Measurements from ENCODE around the gene SMAD1.
"Not testable (repeated sequence)": the region's sequence is repeated elsewhere in the genome, so short reads cannot be mapped to it uniquely, and the experiment has no call there.

SMAD1 gene

DNA sequence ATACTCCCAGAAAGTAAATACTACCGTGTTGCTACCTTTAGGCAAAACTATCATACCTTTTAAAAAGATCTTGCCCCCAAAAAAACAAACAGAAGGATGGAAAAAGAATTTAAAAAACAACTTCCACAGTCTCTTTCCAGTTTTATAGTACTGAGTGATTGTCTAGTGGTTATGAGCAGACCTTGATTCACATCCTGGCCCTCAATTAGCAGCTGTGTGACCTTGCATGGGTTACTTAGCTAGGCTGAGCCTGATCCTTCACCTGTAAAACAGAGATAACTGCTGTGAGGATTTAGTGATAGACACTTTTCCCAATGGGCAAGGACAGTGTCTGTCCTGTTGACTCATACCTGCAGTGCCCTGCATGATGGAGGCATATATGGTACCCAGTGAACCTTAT lies 49.0 kb downstream of the SMAD1 start:
- DNase-seq = no peak

DNA sequence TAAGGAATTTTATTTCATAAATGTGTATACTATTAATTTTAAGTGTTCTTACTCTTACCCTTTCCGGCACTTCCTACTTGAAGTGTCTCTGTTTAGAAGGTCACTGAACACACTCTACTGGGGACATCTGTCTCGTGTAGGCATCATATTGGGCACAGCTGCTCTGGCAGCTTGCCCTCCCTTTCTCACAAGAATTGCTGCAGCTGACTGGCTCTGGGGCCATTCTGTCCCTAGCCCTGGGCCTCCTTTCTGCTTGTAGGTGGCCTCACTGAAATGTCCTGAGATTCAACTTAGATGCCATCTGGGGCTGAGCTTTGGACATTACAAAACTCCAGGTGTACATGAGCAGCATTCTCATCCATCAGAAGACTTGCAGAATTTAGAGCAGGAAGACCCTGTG lies 49.6 kb downstream of the SMAD1 start:
- peak; percentile 23 to 30 for DNase-seq

DNA sequence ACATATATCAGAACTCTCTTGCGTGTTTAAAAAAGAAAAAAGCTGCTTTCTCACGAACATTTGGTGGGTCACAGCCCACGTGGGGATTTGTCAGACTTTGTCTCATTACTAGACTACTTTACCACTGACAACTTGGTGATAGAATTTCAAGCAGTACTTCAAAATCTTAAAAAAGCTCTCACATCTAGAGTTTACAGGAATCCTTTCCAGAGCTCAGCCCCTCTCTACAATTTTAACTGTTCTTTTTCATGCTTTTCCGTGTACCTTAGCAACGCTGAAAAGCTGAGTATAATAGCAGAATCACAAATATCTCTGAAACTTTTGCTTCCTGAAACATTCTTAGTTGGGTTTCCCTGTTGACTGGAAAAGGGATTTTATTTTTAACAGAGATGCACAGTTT lies 50.2 kb downstream of the SMAD1 start:
- DNase-seq = peak in 1 of 2 donors; percentile 46

DNA sequence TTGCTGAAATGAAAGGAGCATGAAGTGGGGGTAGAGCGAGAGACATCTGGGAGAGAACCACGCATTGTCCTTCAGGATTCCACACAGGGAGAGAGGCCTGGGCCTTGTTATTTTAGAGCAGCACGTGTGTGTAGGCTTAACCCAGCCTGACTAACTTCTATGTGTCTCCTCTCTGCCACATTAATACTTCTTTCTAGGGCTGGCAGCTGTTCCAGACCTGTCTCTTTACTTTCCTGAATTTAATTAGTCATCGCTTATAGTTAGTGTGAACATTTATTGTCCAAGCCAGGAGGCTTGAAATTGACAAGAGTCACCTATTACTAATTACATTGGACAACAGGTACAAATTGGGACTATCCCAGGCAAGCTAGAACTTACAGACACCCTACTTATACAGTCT lies 51.3 kb downstream of the SMAD1 start:
- no peak for DNase-seq

DNA sequence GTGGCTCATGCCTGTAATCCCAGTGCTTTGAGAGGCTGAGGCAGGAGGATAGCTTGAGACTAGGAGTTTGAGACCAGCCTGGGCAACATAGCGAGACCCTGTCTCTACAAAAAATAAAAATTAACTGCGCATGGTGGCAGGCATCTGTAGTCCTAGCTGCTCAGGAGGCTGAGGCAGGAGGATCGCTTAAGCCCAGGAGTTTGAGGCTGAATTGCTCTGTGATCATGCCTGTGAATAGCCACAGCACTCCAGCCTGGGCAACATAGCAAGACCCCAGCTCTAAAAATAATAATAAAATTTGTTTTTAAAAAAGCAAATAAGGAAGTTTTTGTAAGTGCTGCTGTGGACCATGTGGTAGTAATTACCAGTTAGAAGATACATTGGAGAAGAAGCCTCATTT lies 51.8 kb downstream of the SMAD1 start:
- DNase-seq = not testable (repeated sequence)

DNA sequence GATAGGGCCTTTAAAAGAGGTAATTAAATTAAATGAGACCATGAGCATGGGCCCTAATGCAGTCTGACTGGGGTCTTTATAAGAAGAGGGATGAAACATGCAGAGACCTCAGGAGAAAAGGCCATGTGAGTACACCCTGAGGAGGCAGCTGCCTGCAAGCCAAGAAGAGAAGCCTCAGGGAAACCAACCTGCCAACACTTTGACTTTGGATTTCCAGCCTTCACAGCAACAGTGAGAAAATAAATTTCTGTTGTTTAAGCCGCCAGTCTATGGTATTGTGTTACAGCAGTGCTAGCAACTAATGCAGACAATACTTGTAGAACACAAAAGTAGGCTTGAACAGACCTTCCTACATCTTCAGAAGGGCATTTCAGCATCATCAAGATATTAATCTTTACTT lies 52.3 kb downstream of the SMAD1 start:
- DNase-seq = no peak

DNA sequence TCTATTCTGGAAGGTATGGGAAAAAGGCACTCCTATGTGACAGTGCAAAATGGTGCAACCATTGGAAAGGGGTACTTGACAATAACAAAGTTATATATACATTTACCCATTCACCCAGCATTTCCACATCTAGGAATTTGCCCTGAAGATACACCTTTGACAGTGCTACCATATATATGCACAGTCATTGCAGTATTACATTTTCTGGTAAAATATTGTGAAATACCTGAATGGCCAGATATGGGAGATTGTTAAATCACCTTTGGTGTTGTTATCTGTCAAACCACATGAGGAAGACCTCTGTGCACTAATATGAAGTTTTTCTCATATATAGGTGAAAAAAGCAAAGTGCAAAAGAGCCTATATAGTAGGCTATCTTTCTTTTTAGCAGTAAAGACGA lies 53.5 kb downstream of the SMAD1 start:
- DNase-seq = no peak

DNA sequence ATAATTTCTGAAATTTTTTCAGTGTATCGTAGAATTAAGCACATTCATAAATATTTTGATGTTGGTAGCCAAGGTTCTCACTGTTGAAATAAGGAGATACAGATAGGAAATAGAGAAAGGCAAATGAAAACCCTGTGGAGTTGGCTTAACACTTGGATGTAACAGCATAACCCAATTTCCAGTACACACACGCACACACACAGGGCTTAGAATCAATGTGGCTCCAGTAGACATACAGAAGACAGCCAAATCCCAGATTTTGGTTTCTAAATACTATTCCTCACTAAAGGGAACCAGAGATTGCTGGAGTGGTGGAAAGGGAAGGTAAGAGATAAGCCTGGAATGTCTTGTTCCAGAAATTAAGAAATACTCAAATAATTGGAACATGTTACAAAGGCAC lies 54.4 kb downstream of the SMAD1 start:
- no peak for DNase-seq

DNA sequence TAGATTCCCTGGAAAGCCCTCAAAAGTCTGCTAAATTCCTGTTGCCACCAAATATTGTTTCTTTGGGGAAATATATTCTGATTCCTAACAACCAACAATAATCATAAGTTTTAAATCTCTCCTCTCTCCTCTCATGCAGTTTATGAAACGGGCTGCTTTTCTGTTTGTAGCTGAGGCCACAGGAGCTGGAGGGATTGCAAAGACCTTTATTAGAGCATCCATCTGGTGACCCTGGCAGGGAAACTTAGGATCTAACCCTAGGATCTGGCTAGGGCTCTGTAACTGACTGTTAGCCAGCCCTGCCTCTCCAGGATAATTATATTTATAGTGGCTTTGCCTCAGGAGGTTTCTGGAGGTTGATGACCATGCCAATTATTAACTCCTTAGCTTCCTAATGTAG lies 56.9 kb downstream of the SMAD1 start:
- no peak for DNase-seq

DNA sequence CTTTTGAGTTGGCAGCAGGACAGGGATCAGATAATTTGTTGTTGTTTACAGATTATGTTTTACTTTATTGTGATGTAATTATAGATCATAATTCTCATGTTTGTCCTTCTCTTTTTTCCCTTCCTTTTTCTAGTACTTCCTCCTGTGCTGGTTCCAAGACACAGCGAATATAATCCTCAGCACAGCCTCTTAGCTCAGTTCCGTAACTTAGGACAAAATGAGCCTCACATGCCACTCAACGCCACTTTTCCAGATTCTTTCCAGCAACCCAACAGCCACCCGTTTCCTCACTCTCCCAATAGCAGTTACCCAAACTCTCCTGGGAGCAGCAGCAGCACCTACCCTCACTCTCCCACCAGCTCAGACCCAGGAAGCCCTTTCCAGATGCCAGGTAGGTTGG lies 58.0 kb downstream of the SMAD1 start:
- no peak for DNase-seq

DNA sequence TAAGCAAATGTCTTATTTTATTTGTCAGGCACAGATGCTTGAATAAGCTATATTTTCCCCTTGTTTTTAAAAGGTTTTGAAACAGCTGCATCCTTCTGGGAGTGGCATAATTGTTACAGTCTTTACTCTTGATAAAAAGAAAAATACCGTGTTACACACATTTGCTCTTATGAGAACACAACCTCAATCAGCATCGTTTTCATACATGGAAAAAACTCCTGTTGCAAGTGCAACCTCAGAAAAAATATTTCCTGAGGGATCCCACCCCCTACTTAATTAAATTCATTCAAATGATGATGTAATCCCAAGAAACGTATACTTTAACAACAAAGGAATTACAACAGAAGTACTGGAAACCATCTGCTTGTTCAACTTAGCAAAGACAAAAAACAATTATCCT lies 58.6 kb downstream of the SMAD1 start:
- DNase-seq = no peak

DNA sequence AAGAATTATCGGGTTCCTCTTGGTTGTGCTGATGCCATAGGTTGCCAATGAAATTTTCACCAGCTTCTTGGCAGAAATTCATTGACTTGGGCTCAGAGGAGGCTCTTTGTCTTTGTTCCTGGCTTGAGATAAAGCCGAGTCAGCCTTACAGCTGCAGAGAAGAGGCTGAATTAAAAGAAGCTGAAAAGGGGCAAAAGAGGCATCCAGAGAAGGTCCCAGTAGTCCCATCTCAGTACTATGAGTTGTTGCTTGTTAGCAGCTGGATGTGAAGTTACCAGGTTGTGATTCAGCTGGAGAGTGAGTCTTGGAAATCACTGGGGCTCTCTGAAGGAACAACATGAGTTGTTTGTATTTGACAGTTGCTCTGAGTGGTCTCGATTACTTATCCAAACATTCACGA lies 59.7 kb downstream of the SMAD1 start:
- DNase-seq = no peak

DNA sequence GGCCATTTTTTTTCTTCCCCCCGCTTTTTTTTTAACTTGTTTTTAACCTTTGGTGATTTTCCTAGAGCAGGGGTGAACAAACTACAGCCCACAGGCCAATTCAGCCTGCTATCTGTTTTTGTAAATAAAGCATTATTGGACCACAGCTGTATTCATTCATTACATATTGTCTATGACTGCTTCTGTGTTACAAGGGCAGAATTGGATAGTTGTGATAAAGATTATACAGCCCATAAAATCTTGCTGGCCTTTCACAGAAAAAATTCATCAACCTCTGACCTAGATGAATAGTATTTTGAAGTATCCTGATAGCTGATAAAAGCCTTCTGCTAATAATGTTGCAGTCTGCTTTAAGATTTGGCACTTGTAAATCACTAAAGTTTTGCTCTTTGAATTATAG lies 63.4 kb downstream of the SMAD1 start:
- no peak for DNase-seq

DNA sequence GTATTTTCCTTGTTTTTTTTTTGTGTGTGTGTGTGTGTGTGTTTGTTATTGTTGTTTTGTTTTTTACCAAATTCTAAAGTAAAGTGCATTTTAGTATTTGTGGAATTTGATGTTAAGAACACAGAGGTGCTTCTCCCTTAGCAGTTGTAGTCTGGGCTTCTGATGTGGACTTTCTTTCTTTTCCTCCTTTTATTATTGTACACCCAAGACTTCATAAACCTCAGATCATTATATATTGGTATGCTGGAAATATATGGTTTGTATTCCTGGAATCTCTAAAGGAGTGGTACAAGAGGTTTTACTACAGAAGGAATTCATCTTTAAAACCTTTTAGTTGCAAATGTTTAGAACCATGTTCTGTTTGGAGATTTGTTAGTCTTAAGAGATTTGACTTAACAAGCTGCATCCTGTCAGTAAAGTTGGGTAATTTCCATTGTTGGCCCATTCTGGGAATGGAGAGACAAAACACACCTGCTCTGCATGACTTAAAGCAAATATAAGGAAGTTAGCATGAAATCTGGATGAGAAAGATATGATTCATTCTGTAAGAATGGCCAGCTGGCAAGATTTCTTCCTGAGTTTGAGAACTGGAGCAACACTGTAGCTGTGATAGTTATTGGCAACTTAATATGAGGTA lies 64.0 kb downstream of the SMAD1 start:
- DNase-seq = peak in 1 of 2 donors; percentile 33

DNA sequence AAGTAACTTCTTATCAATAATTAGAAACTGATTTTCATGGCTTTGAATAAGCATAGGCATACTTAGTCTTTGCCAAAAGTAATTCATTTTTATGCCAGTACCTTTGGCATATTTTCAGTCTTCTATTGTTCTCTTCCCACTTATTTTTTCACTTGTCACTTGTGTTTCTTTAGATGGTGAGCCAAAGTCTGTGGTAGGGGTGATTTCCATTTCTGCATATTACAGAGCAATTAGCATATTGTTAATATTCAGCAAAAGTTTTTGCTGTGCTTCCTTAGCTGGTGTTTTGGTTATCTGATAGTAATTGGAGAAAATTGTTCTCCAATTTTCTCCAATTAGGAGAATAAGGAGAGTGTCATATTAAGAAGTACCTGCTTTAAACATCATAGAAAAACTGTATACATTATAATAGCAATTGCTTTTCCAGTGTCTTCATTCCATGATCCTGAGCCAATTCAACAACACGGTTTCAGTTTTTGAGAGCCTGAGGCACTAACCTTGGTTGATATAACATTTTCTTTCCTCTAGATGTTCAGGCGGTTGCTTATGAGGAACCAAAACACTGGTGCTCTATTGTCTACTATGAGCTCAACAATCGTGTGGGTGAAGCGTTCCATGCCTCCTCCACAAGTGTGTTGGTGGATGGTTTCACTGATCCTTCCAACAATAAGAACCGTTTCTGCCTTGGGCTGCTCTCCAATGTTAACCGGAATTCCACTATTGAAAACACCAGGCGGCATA lies 64.7 kb downstream of the SMAD1 start:
- no peak for DNase-seq

DNA sequence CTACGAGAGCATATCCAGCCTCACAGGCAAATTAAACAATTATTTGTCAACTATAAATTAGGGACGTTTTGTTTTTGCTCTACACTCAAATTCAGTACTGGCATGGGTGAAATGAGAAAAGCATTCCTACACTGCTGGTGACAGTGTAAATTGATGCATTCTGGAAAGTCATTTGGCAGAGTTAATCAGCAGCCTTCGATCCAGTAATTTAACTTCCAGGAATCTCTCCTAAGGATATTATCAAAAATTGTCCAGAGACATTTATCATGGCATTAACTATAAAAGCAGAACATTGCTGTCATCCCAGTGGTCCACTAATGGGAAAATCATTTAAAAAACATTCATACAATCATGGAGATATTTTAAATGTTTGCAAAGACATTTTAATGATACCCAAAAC lies 70.0 kb downstream of the SMAD1 start:
- DNase-seq = no peak

DNA sequence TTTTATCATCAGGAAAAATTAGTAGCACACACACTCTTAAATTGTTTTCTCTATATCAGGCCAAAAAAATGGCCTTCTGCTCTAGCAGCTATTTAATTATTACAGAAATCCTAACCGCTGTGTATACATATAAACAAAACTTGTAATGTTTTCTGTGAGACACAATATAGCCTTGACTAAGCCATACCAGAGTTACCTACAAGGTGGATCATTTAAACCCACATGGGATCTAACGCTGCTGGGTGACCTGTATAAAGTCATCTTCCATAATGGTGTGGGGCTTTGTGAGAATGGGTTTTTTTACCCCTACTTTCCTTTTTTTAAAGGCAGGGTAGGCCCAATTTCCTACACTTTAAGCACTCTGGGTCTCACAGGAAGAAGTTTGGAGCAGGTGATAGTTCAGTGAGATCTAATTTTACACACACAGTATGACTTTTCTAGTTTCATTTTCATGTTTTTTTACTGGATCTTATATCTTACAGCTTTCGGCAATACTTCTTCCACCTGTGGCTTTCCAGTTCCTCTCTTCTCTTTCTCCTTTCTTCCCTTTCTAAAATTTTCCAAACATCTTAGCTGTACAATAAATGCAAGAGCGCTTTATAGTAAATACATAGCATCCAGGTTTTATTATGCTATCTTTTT lies 70.6 kb downstream of the SMAD1 start:
- DNase-seq = no peak

DNA sequence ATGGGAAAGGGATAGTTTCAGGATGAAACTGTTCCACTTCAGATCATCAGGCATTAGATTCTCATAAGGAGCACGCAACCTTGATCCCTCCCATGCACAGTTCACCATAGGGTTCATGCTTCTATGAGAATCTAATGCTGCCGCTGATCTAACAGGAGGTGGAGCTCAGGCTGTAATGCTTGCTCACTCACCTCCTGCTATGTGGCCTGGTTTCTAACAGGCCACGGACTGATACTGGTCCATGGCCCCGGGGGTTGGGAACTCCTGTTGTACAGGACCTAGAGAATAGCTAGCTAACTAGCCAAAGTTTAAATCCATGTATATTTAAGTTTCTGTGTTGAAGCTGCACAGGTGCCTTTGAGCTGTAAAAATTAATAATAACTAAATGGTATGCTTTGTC lies 71.7 kb downstream of the SMAD1 start:
- DNase-seq = no peak

DNA sequence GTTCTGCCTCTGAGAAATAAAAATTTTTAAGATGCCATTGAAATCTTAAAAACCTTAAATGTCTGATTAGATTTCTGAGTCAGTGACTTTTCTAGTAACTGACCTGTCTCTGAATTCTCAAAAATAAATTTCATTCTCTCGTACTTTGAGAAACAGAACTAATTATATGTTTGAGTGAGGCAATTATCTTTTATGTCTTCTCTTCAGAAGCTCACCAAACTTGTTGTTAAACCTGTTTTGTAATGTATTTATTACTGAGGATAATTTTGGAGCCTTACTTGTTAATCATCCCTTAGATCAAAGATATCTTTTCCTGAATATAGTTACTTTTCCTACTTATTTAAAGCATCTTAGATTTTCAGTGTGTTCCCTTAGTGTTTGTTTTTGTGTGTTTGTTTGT lies 73.0 kb downstream of the SMAD1 start:
- no peak for DNase-seq

DNA sequence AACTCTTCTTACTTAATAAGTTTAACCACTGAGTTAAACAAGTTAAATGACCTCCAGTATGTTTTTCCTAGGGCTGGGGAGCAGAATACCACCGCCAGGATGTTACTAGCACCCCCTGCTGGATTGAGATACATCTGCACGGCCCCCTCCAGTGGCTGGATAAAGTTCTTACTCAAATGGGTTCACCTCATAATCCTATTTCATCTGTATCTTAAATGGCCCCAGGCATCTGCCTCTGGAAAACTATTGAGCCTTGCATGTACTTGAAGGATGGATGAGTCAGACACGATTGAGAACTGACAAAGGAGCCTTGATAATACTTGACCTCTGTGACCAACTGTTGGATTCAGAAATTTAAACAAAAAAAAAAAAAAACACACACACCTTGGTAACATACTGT lies 76.1 kb downstream of the SMAD1 start:
- peak; percentile 18 to 45 for DNase-seq

DNA sequence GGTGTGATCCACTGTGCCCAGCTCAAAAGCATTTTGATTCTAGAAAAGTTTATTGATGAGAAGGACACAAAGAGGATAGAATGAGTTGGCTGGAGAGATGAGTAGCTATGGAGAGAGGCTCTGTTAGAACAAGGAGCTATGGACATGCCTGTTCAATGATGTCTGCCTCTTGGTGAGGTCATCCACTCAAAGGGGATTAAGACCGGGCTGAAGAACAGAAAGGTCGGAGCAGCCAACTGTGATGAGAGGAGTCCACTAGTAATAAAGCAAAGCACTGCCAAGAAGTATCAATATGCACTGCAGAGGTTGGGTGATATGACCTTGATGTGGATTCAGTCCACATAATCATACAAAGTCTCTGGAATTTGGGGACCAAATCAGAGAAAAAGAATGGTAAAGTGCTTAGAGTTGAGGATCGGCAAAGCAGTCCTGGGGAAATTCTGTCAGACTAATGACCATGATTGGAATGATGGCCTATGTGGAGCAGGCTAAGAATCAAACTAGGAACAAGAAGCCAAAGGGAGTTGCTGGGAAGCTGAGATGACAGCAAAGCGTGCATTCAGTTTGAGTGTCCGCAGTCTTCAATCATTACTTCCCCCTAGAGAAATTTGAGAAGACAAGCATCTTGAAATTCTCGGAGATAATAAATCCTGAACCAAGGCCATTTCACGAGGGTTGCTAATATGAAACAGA lies 81.8 kb downstream of the SMAD1 start:
- no peak for DNase-seq

DNA sequence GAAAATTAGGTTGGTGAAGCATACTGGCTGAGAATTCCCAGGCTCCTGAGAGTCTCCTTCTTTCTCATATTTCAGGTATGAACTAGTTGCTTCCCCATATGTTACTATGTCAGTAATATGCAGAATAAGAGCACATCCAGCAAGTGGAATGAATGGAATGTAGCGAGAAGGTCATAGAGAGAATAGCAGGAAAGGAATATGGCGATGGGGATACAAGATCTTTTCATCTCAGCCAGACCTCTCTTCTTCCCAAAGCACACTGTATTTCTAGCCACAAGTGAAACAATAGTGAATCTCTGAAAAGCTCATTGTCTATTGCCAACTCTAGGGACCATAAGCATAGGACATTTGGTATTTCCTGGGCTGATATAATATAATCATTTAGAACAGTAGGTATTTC lies 82.9 kb downstream of the SMAD1 start:
- DNase-seq = no peak

DNA sequence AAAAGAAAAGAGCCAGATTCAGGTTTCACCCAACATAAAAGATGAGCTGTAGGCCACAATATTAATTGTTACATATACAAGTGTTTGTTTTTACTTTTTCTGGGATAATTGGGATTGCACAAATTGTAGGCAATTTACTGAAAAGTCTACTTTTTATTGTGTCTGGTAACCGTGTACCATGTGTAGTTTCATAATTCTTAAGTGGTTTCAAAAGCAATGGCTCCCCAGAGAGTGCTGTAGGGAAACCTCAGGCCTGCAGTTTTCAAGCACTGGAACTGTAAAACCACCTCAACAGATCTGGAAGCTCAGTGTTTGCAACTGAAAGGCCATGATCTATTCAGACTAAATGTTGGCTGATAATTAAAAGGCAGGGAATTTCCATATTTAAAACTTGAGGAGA lies 83.7 kb downstream of the SMAD1 start:
- no peak for DNase-seq
